ENCODE measurements around the gene PRSS33. TPM values are rescaled to one million over a fixed set of nuclear protein-coding genes. Genes with fewer than 3 reads are reported as not detected.

PRSS33 gene
- total and polyA plus RNA-seq, 9 donors = 0.36 to 26.8 (median 0.82) TPM; not detected in 4

GRCh38 chr16:2745116-2745890, 42.1 kb downstream of the PRSS33 start:
- no peak for DNase-seq
- WGBS, 3 donors = 35 to 50% (median 37%) methylated on average over 15 of the region's 15 CpGs
- TF ChIP-seq POLR2A (IDR thresholded peaks at IDR 0.05) (no peak), CTCF (IDR thresholded peaks at IDR 0.05) (no peak), EP300 (IDR thresholded peaks at IDR 0.05) (no peak)

GRCh38 chr16:2744711-2745110, 42.6 kb downstream of the PRSS33 start:
- H3K4me1 ChIP-seq (ENCODE audit: insufficient read depth) = no peaks in the 10 kb centered on the region
- intact Hi-C loops (cut with DNase I) = no loop called here
- 83 to 85% (median 84%) methylated on average over 6 of the region's 6 CpGs for WGBS, 3 donors
- H3K36me3 ChIP-seq = no peaks in the 10 kb centered on the region
- H3K27ac ChIP-seq = no peak overlapping the region
- no peaks in the 10 kb centered on the region for H3K27me3 ChIP-seq
- no peak overlapping the region for H3K4me3 ChIP-seq
- DNase-seq = no peak
- no peaks in the 10 kb centered on the region for H3K9me3 ChIP-seq
- TF ChIP-seq EP300 (IDR thresholded peaks at IDR 0.05) (no peak), CTCF (IDR thresholded peaks at IDR 0.05) (no peak), POLR2A (IDR thresholded peaks at IDR 0.05) (no peak)

More at GRCh38 chr16:2745116-2745890, 42.1 kb downstream of the PRSS33 start:
- H3K27me3 ChIP-seq = no peaks in the 10 kb centered on the region
- no peaks in the 10 kb centered on the region for H3K36me3 ChIP-seq
- no peaks in the 10 kb centered on the region for H3K9me3 ChIP-seq
- H3K4me1 ChIP-seq (ENCODE audit: insufficient read depth) = no peaks in the 10 kb centered on the region
- H3K4me3 ChIP-seq = no peak overlapping the region
- intact Hi-C loops (cut with DNase I) = no loop called here
- H3K27ac ChIP-seq = no peak overlapping the region

- Histone ChIP-seq H3K9me3 (no peaks in the 10 kb centered on the region), H3K36me3 (no peaks in the 10 kb centered on the region), H3K27ac (no peak overlapping the region), H3K27me3 (no peaks in the 10 kb centered on the region), H3K4me1 (ENCODE audit: insufficient read depth) (no peaks in the 10 kb centered on the region), H3K4me3 (no peak overlapping the region)
- intact Hi-C loops (cut with DNase I) = no loop called here
- TF ChIP-seq CTCF (IDR thresholded peaks at IDR 0.05) (no peak), POLR2A (IDR thresholded peaks at IDR 0.05) (no peak), EP300 (IDR thresholded peaks at IDR 0.05) (no peak)
- DNase-seq = no peak
- whole genome bisulfite sequencing, 3 donors = 83 to 85% (median 85%) methylated on average over 19 of the region's 19 CpGs
Observed at GRCh38 chr16:2743007-2743810, 44.2 kb downstream of the PRSS33 start.

GRCh38 chr16:2742323-2743006, 44.9 kb downstream of the PRSS33 start:
- Histone ChIP-seq H3K36me3 (no peaks in the 10 kb centered on the region), H3K27ac (no peak overlapping the region), H3K4me1 (ENCODE audit: insufficient read depth) (no peaks in the 10 kb centered on the region), H3K9me3 (no peaks in the 10 kb centered on the region), H3K4me3 (no peak overlapping the region), H3K27me3 (no peaks in the 10 kb centered on the region)
- no peak for TF ChIP-seq EP300 (IDR thresholded peaks at IDR 0.05)
- no peak for TF ChIP-seq POLR2A (IDR thresholded peaks at IDR 0.05)
- no peak for TF ChIP-seq CTCF (IDR thresholded peaks at IDR 0.05)
- intact Hi-C loops (cut with DNase I) = no loop called here
- 82 to 85% (median 82%) methylated on average over 12 of the region's 12 CpGs for WGBS, 3 donors
- DNase-seq = no peak
